Spleen (tissue), 11 donors: ENCODE data around the gene CEP170B. TPM values are rescaled to one million over a fixed set of nuclear protein-coding genes. Genes with fewer than 3 reads are reported as not detected.
A peak's percentile ranks its signal among the peaks of the same experiment; 100 is the strongest.

Source experiments
- DNase-seq: peaks from one replicate; pipeline ENCODE4 v3.0.0-alpha.2; 2020
- H3K27ac ChIP-seq, 8 donors: fragments of 200-600 bp; sonication (generic) in 7 of 8; 1 replicate in 4 of 8; 2 replicates in 4 of 8; pipeline versions ENCODE4 v1.5.0 to v1.8.0; 2016 to 2021; ENCODE audit warnings: inconsistent platforms in 4 of 8, mild to moderate bottlenecking in 4 of 8, moderate library complexity in 1 of 8
- H3K27me3 ChIP-seq, 7 donors: fragments of 200-600 bp; sonication (generic) in 6 of 7; replicated peaks in 1 of 7; 1 replicate in 4 of 7; 2 replicates in 3 of 7; pipeline versions ENCODE4 v1.5.0 to v1.8.0; 2016 to 2021; ENCODE audit warnings: inconsistent platforms in 3 of 7, mild to moderate bottlenecking in 1 of 7
- H3K36me3 ChIP-seq, 6 donors: fragments of 200-600 bp; sonication (generic) in 5 of 6; 1 replicate in 4 of 6; 2 replicates in 2 of 6; pipeline versions ENCODE4 v1.5.0 to v1.8.0; 2016 to 2021; ENCODE audit warnings: inconsistent platforms in 2 of 6
- H3K4me1 ChIP-seq, 6 donors: fragments of 200-600 bp; sonication (generic) in 5 of 6; 1 replicate in 3 of 6; 2 replicates in 3 of 6; pipeline versions ENCODE4 v1.5.0 to v1.8.0; 2016 to 2021; ENCODE audit warnings: inconsistent platforms in 3 of 6
- H3K4me3 ChIP-seq, 8 donors: fragments of 200-600 bp; sonication (generic) in 7 of 8; 1 replicate in 4 of 8; 2 replicates in 4 of 8; pipeline versions ENCODE4 v1.5.0 to v1.8.0; 2016 to 2021; ENCODE audit warnings: inconsistent platforms in 4 of 8, mild to moderate bottlenecking in 4 of 8, moderate library complexity in 2 of 8
- H3K9me3 ChIP-seq, 8 donors: fragments of 200-600 bp; sonication (generic) in 7 of 8; 1 replicate in 4 of 8; 2 replicates in 4 of 8; pipeline versions ENCODE4 v1.5.0 to v1.8.0; 2016 to 2021; ENCODE audit warnings: inconsistent platforms in 4 of 8
- POLR2A ChIP-seq, 3 donors: fragments of 450-650 bp; IDR thresholded peaks; one replicate each; pipeline ENCODE4 v1.5.1; 2017; ENCODE audit warnings: antibody characterized with exemption in 3 of 3, mild to moderate bottlenecking in 1 of 3
- POLR2AphosphoS5 ChIP-seq, 3 donors: sonication (generic); formaldehyde crosslinking; IDR thresholded peaks; one replicate each; pipeline ENCODE4 v1.5.1; 2017; ENCODE audit warnings: antibody characterized with exemption in 3 of 3
- WGBS, 5 donors: extraction: QIAGEN DNeasy Blood & Tissue Kit in 3 of 5; methylation state at CpG; one replicate each; pipeline versions ENCODE4 v1.1.5 to v1.1.7; 2013 to 2018; 5-methylcytosine and 5-hydroxymethylcytosine counted together
- intact Hi-C: fragments of 100-400 bp; cut with DNase I; formaldehyde crosslinking; loops from one replicate; pipeline ENCODE4 v1.15.0; 2023; ENCODE audit warnings: low total_unique reads
- polyA plus RNA-seq, 3 donors: library from polyadenylated mRNA; stranded (reverse); fragments of 200-250 nt; gene quantifications; one replicate each; pipeline ENCODE4 v1.2.1, GENCODE V29; 2013
- total RNA-seq, 7 donors: library from RNA; depleted of rRNA in 3 of 7; stranded (reverse); fragments of >200 nt in 3 of 7; fragmentation: NEBNext Ultra II Directional in 4 of 7; extraction: Animal tissue kit (Norgen Biotek cat#: 25700) in 4 of 7; gene quantifications; one replicate each; pipeline versions ENCODE4 v1.1.0 to v1.2.1, GENCODE V29; 2016 to 2021
- TF ChIP-seq, protein P1 (sequence below), 11 experiments: fragments of 200-600 bp in 7 of 11; fragments of 450-650 bp in 4 of 11; sonication (generic) in 4 of 11; IDR thresholded peaks in 8 of 11; conservative IDR thresholded peaks in 3 of 11; 1 replicate in 7 of 11; 2 replicates in 4 of 11; pipeline versions ENCODE4 v1.4.0 to v1.8.0; 2016 to 2021; ENCODE audit warnings: antibody characterized with exemption in 11 of 11, inconsistent platforms in 4 of 11, mild to moderate bottlenecking in 1 of 11
- donor health status: healthy with polysubstance abuse.
- donor health status: DM: no; HTN: no; CAD: no; lungs with moderate emphysema.
- donor health status: DM: no; HTN: no; CAD: no.
- donor health status: Bipolar disorder and iron deficiency.
- donor health status: healthy.
- donor health status: DM: no; HTN: no; CAD: no.
- donor health status: DM: yes; HTN: yes; CAD: no.

The CEP170B gene
- total and polyA plus RNA-seq, 10 donors, result 0.58 to 12.6 (median 5.7) TPM

DNA sequence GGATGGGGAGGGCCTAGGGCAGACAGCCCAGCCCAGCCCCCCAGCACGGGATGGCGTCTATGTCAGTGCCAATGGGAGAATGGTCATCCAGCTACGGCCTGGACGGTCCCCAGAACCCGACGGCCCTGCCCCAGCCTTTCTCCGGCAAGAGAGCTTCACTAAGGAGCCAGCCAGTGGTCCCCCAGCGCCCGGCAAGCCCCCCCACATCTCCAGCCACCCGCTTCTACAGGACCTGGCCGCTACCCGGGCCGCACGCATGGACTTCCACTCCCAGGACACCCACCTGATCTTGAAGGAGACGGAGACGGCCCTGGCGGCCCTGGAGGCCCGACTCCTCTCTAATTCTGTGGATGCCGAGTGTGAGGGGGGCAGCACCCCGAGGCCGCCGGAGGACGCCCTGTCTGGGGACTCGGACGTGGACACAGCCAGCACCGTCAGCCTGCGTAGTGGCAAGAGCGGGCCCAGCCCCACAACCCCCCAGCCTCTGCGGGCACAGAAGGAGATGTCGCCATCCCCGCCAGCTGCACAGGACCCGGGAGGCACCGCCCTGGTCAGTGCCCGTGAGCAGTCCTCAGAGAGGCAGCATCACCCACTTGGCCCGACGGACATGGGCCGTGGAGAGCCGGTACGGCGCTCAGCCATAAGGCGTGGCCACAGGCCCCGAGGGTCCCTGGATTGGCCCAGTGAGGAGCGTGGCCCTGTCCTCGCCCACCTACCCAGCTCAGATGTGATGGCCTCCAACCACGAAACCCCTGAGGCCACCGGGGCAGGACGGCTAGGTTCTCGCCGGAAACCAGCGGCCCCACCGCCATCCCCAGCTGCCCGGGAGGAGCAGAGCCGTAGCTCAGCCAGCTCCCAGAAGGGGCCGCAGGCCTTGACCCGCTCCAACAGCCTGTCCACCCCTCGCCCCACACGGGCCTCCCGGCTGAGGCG lies 21.9 kb downstream of the CEP170B start:
- Histone ChIP-seq H3K4me1 (no peaks in the 10 kb centered on the region), H3K4me3 (no peak overlapping the region), H3K27me3 (no peaks in the 10 kb centered on the region), H3K27ac (no peak overlapping the region), H3K9me3 (no peaks in the 10 kb centered on the region), H3K36me3 (peaks cover 0 to 48% (median 6%) of the 10 kb centered on the region in 6 donors)
- DNase-seq, result peak; percentile 72
- TF ChIP-seq, protein P1, sequence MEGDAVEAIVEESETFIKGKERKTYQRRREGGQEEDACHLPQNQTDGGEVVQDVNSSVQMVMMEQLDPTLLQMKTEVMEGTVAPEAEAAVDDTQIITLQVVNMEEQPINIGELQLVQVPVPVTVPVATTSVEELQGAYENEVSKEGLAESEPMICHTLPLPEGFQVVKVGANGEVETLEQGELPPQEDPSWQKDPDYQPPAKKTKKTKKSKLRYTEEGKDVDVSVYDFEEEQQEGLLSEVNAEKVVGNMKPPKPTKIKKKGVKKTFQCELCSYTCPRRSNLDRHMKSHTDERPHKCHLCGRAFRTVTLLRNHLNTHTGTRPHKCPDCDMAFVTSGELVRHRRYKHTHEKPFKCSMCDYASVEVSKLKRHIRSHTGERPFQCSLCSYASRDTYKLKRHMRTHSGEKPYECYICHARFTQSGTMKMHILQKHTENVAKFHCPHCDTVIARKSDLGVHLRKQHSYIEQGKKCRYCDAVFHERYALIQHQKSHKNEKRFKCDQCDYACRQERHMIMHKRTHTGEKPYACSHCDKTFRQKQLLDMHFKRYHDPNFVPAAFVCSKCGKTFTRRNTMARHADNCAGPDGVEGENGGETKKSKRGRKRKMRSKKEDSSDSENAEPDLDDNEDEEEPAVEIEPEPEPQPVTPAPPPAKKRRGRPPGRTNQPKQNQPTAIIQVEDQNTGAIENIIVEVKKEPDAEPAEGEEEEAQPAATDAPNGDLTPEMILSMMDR (IDR thresholded peaks at IDR 0.05 in 8 of 11, conservative IDR thresholded peaks at IDR 0.05 in 3 of 11), result no peak
- TF ChIP-seq POLR2AphosphoS5 (IDR thresholded peaks at IDR 0.05) (no peak), POLR2A (IDR thresholded peaks at IDR 0.05) (no peak)
- intact Hi-C loops, result no loop called here
- WGBS, 5 donors, result 92 to 96% (median 94%) methylated on average over 28 to 59 of the region's 59 CpGs

DNA sequence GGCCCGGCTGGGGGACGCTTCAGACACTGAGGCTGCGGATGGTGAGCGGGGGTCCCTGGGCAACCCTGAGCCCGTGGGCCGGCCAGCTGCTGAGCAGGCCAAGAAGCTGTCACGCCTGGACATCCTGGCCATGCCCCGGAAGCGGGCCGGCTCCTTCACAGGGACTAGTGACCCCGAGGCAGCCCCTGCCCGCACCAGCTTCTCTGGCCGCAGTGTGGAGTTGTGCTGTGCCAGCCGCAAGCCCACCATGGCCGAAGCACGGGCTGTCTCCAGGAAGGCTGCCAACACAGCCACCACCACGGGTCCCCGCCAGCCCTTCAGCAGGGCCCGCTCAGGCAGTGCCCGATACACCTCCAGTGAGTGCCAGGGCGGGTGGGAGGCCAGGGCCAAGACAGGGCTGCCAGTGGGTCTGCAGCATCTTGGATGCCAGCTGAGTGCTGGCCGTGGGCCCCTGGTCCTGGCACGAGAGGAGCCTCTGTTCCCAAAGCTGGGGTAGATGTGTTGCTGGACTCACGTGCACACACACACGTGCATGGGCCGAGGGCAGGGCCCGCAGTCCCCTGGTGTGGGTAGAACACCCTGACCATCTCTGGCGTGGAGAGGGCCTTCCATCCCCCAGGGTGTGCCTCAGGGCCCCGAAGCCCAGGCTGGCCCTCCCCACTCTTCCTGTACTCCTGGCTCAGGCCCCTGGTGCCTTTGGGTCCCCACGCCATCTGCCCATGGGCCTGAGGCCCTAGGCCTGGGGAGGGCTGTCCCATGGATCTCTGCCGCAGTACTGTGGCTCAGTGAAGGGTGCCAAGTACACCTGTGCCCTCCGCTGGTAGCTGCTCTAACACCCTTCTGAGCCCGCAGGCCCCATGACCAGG lies 22.8 kb downstream of the CEP170B start:
- no peak overlapping the region for H3K4me3 ChIP-seq
- no peaks in the 10 kb centered on the region for H3K27me3 ChIP-seq
- no peaks in the 10 kb centered on the region for H3K4me1 ChIP-seq
- peaks cover 0 to 48% (median 6%) of the 10 kb centered on the region in 6 donors for H3K36me3 ChIP-seq
- TF ChIP-seq, protein P1 (IDR thresholded peaks at IDR 0.05 in 8 of 11, conservative IDR thresholded peaks at IDR 0.05 in 3 of 11), result no peak
- TF ChIP-seq POLR2AphosphoS5 (IDR thresholded peaks at IDR 0.05), result no peak
- DNase-seq, result peak; percentile 75
- intact Hi-C loops, result no loop called here
- H3K27ac ChIP-seq, result no peak overlapping the region
- H3K9me3 ChIP-seq, result no peaks in the 10 kb centered on the region
- 90 to 98% (median 95%) methylated on average over 8 to 33 of the region's 33 CpGs for WGBS, 5 donors

DNA sequence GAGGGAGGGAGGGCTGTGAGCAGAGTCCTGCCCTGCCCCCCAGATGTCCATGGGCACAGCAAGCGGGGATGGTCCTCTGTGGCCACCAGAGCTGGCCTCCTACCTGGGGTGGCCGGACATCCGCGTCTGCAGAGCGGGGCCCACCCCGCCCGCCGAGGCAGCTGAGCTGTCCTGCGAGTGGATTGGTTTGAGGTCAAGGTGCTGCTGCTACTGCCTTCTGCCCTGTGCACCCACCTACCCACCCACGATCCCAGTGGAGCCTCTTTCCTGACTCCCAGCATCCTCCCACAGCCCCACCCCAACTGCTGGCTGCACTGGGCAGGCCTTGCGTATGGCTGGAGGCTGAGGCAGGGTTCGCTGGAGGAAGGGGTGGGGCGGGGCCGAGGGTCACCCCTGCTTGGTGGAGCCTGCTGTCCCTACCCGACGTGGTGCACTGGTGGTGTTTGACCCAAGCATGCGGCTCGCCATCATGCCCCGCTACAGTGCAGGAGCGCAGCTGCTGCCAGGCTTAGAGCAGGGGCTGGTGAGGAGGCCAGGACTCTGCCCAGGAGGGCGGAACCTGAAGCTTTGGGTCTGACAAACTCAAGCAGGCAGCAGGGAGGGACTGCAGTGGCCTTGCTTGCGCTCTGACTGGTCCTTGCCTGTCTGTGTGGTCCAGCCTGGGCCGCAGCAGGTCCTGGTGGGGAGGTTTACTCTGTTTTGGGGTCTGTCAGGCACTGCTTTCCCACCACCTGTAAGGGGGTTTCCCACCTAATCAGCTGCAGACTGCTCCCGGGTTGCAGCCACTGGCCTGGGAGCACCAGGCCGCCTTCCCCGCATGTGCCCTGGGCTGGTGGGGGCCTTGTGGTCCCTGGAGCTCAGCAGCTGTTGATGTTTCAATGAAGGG lies 23.7 kb downstream of the CEP170B start:
- Histone ChIP-seq H3K9me3 (no peaks in the 10 kb centered on the region), H3K36me3 (peaks cover 0 to 41% (median 6%) of the 10 kb centered on the region in 6 donors), H3K27me3 (no peaks in the 10 kb centered on the region), H3K27ac (no peak overlapping the region), H3K4me1 (peaks cover 0 to under 1% (median 0%) of the 10 kb centered on the region in 6 donors), H3K4me3 (no peak overlapping the region)
- WGBS, 5 donors, result 85 to 92% (median 89%) methylated on average over 17 to 26 of the region's 26 CpGs
- TF ChIP-seq, protein P1 (IDR thresholded peaks at IDR 0.05 in 8 of 11, conservative IDR thresholded peaks at IDR 0.05 in 3 of 11), result no peak
- TF ChIP-seq POLR2A (IDR thresholded peaks at IDR 0.05) (no peak), POLR2AphosphoS5 (IDR thresholded peaks at IDR 0.05) (no peak)
- DNase-seq, result peak; percentile 67
- intact Hi-C loops, result no loop called here
